ENCODE results near the gene HHLA2. TPM values are rescaled to one million over a fixed set of nuclear protein-coding genes. Genes with fewer than 3 reads are reported as not detected.

The HHLA2 gene
- total RNA-seq, 1 donor from 2014 or later = not detected

DNA sequence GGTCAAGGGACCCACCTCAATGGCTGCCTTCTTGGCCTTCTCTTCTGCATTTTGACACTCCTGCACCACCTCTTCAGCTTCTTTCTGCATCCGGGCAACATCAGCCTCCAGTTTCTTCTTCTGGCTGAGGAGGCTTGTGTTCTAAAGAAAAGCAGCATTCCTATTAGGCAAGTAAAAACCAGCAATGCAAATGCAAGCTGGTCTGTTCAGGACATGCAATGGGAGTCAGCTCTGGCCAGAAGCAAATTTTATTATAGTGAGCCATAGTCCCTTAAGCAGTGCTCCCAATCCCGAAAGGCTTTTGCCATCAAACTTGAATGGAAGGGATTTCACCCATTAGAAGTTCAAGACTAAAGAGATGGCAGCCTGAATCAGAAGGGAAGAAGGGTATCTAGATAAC is 97.7 kb downstream of the HHLA2 start:
- DNase-seq = no peak

DNA sequence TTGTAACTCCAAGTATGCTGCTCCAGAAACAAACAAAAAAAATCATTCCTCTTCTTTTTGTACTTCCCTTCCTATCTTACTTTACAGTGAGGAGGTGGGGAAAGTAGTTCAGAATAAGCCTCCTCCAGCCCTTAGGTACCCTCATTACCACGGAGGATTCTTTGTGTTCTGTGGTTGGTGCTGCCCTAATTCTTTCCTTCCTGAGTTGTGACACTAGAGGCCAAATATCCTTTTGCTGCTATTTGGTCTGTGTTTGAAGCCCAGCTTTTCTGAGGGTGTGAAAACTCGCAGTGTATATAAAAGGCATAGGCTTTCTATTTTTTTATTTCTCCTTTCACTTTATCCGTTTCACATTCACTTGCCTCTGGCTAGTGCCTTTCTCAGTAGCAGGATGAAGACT is 98.2 kb downstream of the HHLA2 start:
- no peak for DNase-seq

DNA sequence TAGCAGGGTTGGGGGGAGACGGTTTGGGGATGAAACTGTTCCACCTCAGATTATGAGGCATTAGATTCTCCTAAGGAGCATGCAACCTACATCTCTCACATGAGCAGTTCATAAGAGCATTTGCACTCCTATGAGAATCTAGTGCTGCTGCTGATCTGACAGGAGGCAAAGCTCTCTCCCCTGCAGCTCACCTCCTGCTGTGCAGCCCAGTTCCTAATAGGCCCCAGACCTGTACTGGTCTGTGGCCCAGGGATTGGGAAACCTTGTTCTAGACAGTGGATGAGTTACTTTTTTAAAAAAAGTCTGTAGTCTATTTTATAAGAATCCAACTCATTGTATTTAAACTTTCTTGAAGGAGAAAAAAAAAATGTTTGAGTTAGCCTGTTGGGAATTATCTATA is 100.0 kb downstream of the HHLA2 start:
- no peak for DNase-seq

DNA sequence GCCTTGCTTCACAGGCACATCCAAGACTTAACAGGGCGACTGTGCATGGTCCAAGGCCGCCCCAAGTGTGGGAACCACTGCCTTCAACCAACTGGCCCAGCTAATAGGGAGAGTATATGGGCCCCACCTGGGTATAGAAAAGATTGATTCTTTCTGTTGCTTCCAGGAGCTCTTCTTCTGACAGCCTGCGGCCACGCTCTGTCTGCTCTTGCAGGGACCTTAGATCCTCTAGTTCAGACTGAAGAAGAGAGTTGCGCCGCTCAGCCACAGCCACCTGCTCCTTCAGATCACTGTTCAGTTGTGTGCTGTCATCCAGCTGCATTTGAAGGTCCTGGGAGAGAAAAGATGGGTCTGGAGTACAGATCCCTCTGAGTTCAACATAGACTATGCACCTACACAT is 102.2 kb downstream of the HHLA2 start:
- DNase-seq = no peak

DNA sequence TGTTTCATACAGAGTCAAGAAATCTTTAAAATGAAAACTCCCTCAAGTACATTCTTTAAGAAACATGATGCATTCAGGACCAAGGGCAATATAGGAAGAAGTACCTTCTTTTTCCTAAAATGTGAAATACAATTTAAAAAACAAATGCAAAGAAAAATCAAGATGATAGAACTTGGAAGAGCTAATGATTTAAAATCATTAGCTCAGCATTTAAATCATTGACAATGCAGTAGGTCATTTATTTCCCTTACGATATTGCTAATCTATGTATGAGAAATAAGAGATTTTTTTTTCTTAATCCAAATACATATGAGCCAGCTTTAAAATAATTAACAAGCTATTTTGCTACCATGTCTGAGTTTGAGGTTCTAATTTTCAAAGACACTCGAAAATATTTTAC is 105.5 kb downstream of the HHLA2 start:
- DNase-seq = no peak

DNA sequence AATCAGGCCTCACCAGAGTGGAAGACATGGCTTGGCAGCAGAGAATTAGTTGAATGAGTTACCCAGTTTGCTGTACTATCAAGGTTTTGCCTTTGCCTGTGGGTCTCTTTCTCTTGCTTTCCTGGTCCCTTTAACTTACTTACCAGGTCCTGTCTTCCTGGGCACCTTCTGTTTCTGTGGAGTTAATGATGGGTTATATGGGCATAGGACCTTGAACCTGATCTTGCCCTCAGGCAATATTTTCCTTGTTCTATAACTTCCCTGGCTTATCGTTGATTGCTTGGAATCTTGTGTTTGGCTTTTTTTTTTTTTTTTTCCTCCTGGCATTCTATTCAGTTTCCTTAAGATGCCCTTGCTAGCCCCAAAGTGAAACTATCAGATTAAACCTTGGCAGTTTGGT is 106.8 kb downstream of the HHLA2 start:
- DNase-seq = no peak

DNA sequence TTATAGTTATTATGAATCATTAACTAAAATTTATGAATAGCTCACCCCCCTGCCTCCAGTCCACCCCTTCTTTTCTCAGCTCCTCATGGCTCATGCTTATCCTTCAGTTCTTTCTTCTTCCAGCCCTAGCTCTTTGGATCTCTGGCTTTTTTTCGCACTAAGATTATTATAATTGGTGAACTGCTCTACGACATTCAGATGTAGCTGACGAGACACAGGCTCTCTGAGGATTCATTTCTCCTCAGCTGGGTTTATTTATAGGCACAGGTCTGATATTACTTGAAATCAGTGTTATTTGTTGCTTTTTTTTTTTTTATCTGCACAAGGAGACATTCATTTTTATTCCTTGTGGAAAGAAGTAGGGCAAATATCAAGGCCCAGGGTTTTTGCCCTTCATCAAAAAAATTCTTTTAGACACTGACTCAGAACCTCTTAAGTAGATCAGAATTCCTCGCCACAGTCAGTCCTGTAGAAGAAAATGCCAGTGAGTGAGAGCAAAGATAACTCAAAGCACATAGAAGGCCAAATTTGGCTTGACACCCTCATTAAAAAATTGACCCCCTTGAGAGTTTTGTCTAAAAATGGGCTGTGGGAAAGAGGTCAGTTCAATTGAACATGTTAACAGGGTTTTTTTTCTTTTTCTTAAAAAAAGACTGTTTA is 107.5 kb downstream of the HHLA2 start:
- DNase-seq = no peak

DNA sequence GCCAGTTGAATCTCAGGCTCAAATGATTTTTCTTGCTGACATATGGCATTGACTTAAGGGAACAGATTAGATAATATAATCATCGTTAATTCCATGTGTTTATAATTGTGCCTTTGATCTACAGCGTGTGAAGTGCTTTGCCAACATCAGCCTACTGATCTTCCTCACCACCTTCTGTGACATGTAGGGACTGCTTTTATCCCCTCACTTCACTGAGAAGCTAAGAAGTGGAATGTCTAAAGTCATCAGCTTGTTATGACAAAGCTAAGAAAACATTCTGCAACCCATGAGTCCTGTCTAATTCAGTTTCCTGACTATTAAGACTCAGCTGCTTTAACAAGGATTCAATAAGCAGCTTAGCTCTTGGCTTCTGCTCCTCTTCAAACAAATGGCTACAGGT is 108.0 kb downstream of the HHLA2 start:
- DNase-seq = no peak

DNA sequence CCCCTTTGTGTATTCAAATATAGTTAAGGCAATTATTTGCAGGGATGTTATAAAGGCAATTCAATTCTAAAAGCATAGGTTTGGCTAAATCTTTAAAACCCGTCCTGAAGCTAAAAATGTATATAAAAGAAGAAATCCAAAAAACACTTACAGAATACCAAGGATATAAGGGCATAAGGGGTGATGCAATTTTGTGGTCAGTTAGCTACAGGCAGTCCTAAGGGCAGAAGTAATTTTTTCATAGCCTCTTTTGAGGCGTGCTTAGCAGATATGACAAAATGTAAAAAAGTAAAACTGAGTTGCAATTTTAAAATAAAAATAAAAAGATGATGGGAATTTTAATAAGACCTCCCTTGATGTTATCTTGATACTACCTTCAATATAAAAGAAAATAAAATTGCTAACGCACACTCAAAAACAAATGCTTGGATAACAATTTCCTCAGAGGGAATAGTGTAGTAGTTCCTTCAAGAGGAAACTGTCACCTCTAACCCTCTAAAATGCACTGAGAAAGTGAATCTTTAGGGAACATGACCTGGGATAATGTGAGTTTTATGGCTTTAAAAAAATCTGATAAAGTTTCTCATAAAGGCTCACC is 109.8 kb downstream of the HHLA2 start:
- no peak for DNase-seq

DNA sequence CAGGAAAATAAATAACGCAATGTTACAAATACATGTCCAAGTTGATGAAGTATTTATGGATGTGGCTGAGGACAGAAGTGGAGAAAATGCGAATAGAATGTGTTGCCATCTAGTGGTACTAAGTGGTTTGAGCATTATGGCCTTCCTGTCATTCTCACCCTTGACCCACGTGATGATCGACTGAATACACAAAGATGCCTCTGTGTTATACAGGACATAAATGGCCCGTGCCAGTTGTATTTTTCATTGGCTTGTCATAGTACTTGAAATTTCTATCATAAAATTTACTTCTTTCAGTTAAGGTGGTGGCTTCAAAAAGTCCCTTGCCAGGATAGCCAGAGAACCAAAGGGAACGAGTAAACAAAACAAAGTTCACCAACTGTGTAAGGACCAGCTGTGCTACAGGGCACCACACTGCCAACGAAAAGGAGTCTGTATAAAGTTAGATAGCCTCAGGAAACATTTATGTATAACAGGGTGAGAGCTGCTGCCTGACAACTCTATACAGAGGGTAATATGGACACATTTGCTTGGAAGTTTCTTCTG is 110.4 kb downstream of the HHLA2 start:
- DNase-seq = no peak

DNA sequence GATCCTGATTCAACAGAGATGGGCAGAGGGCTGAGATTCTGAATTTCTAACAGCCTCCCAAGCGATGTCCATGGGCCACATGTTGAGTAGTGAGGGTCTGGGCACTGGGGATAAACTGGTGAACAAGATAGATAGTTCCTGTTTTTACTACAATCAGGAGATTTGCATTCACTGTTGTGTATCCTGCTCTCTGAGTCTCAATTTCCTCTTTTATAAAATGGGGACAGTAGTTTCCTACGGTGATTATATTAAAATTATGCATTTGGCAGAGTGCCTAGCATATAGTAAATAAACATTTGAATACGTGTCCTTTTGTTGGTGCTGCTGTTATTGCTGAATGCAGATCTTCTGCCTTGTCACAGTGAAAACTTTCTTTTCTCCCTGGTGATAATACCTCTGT is 111.5 kb downstream of the HHLA2 start:
- no peak for DNase-seq

DNA sequence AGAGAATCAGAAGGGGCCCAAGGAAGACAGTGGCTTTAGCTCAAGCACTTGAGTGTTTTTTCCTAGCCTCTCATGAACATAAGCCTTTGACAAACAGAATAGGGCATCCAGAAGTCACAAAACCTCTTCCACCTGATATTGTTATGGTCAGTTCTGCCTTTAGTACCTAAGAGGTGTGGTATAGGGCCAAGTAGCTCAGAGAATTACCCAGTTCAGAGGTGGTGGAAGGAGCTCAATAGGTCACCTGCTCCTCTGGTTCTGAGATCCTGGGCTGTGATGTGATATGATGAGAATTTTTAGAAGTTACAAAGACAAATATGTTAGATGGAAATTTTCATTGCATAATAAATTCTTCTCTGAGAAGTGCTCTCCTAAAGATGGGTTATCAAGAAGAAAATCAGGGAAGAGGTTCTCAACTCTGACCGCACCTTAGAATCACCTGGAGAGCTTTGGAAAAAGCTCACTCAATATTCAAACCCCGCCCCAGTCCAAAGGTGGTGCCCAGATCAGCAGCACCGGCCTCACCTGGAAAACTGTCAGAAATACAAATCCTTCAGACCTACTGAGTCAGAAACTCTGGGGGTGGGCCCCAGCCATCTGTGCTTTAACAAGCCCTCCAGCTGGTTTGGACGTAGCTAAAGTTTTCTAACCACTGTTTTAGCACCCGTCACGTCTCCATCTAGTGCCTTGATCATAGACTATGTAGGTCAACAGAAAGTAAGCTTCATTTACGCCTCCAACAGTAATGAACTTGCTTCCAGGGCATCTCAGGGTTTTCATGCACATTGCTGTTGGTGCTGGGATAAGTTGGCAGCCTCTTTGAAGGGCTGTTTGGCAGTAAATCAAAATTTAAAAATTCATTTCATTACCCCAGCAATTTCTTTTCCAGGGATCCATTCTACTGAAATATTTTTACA is 112.8 kb downstream of the HHLA2 start:
- DNase-seq = no peak

DNA sequence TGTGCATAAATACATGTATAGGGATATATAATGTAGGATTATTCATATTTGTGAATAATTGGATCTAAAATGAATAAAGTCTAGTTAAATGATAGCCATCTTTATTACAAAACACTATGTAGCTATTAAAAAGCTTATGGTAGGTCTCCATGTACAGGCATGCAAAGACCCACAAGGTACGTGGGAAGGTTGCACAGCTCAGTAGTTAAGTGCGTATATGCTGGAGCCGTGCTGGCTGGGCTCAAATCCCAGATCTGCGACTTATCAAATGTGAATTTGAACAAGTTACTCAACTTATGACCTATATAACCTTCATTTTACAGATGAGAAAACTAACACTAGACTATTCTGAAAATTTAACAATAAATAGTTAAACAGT is 113.4 kb downstream of the HHLA2 start:
- no peak for DNase-seq

DNA sequence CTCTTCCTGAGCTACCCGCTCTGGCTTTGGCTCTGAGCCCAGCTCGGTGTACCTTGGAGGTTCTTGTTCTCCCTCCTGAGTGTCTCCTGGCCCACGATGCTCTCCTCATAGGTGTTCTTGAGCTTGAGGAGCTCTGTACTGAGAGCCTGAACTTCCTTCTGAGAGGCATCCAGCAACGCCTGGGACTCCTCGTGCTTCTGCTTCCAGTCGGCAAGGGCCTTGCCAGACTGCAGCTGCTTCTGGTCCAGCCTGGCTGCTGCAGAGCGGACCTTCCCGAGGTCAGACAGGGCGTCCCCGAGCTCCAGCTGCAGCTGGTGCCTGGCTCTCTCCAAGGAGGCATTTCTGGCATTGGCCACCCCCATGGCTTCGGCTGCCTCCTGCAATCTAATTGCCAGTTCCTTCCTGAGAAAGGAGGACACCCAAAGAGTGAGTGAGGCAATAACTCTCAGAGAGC is 114.2 kb downstream of the HHLA2 start:
- DNase-seq = no peak

DNA sequence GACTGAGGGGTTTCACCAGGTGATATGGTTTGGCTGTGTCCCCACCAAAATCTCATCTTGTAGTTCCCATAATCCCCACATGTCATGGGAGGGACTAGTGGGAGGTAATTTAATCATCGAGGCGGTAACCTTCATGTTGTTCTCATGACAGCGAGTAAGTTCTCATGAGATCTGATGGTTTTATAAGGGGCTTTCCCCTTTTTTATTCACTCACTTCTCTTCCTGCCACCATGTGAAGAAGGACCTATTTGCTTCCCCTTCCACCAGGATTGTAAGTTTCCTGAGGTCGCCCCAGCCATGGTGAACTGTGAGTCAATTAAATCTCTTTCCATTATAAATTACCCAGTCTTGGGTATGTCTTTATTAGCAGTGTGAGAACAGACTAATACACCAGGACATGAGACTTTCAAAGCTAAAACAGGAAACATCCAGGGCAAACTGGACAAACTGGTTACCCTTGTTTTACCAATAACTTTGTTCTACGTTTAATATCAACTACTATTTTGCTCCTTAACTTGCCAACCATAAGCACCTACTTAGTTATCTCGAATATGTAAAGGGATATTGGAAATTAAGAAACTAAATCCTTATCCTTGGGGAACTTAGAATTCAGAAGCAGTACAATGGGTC is 115.9 kb downstream of the HHLA2 start:
- DNase-seq = no peak

DNA sequence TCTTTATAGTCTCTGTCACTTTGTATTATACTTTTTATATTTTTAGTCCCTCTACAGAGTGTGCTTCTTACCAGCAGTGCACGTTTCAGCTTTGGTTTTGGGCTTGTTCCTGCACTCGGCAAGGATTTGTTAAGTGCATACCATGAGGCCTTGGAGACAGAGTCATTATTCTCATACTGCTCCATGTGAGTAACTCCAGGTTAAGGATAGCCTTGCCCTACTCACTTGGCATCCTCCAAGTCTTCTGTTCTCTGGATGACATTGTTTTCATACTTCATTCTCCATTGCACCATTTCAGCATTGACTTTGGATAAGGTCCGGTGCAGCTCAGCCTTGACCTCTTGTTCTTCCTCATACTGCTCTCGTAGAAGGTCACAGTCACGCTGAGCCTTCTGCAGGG is 117.7 kb downstream of the HHLA2 start:
- DNase-seq = no peak

DNA sequence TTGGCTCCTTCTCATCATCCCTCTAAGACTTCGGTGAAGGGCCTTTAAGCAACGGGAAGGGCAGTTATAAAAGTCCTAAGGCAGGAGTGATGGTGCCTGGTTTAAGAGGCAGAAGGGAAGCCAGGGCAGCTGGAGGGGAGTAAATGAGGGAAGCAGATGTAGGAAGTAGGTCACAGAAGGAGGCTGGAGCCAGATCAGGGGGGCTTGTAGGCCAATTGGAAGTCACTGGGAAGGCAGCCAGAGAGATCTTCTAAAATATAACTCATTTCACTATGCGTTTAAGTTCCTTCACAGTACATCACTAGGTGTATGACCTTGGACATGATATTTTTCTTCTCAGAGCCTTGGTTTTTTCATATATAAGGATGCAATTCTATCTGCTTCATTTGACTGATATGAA is 119.3 kb downstream of the HHLA2 start:
- no peak for DNase-seq

DNA sequence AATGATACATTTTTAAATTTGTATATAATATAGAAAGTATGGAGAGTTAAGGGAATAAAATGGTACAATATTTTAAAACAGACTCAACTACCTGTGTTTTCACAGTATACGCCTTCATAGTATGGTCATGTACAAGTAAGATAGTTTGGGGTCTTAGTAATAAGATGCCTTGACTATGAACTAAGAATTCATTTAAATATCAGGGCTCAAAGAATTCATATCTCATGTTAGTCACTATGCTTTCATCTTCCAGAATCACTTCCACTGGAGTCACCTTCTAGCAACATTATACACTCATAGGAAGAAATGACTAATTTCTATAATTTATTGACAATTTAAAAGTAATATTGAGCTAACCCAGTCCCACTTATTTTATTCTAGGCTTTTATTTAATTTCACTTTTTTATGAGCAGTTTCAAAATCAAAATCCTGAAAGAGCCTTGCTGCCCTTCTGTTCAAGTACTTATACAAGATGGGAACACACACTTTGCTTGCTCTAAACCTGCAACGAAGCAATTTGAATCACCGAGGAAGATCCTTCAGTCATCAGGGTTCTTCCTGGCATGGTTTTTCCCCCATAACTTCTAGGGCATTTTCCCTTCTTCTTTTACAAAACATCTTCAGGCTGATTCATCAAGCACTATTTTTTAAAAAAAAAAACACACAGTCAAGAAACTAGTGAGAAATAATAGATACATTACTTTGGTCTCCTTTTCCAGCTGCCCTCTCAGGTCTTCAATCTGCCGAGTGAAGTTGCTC is 119.9 kb downstream of the HHLA2 start:
- DNase-seq = no peak

DNA sequence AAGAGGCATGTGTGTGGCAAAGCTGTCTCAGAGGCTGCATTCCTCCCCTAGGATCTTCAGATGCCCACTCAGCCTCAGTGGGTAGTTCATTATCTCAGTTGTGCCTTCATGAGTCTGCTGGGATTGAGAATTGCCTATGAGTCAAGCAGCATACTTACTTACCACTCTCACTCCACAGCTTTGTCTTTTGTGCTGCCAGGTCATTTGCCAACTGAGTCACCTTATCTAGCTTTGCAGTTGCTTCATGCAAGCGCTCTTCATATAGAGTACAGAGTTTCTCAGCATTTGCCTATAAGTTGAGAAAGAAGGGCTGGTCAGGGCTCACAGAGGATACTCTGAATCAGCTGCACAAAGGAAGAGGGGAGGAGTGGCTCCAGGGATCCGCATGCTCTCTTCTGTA is 124.6 kb downstream of the HHLA2 start:
- no peak for DNase-seq

Measured in occipital lobe (tissue), 2 donors.